Lower leg skin (tissue), 3 donors: ENCODE results near the gene CD8B.
"Not testable (repeated sequence)": the region's sequence is repeated elsewhere in the genome, so short reads cannot be mapped to it uniquely, and the experiment has no call there.

Experiments
- POLR2A ChIP-seq, 2 donors: fragments of 450-650 bp; IDR thresholded peaks; one replicate each; pipeline ENCODE4 v1.6.1; 2016 to 2017; ENCODE audit warnings: antibody characterized with exemption in 2 of 2, mild to moderate bottlenecking in 1 of 2, moderate library complexity in 1 of 2
- TF ChIP-seq, protein P1 (sequence below), 3 donors: fragments of 450-650 bp; IDR thresholded peaks; one replicate each; pipeline ENCODE4 v1.5.1; 2016; ENCODE audit warnings: antibody characterized with exemption in 3 of 3, mild to moderate bottlenecking in 3 of 3, moderate library complexity in 2 of 3

- TF ChIP-seq, protein P1, sequence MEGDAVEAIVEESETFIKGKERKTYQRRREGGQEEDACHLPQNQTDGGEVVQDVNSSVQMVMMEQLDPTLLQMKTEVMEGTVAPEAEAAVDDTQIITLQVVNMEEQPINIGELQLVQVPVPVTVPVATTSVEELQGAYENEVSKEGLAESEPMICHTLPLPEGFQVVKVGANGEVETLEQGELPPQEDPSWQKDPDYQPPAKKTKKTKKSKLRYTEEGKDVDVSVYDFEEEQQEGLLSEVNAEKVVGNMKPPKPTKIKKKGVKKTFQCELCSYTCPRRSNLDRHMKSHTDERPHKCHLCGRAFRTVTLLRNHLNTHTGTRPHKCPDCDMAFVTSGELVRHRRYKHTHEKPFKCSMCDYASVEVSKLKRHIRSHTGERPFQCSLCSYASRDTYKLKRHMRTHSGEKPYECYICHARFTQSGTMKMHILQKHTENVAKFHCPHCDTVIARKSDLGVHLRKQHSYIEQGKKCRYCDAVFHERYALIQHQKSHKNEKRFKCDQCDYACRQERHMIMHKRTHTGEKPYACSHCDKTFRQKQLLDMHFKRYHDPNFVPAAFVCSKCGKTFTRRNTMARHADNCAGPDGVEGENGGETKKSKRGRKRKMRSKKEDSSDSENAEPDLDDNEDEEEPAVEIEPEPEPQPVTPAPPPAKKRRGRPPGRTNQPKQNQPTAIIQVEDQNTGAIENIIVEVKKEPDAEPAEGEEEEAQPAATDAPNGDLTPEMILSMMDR (IDR thresholded peaks at IDR 0.05), result not testable (repeated sequence)
- not testable (repeated sequence) for TF ChIP-seq POLR2A (IDR thresholded peaks at IDR 0.05)
Observed at GRCh38 chr2:86837714-86838113, 24.0 kb downstream of the CD8B start.
